Right hindlimb (tissue), 1 donor: Measurements from ENCODE around the gene RAB39B.
"Not testable (repeated sequence)": the region's sequence is repeated elsewhere in the genome, so short reads cannot be mapped to it uniquely, and the experiment has no call there.

Source experiments
- DNase-seq: peaks from one replicate; pipeline ENCODE4 v3.0.0-alpha.2; 2018

RAB39B gene

GRCh38 chrX:155263854-155264628 is at the start of gene RAB39B:
Gene RAB39B (minus strand): TSS chrX:155264491. CDS start chrX:155264288, 203 bp downstream.
- peak; percentile 45 for DNase-seq

GRCh38 chrX:155313766-155314165 is 49.5 kb upstream of the RAB39B start:
- DNase-seq = no peak

DNA sequence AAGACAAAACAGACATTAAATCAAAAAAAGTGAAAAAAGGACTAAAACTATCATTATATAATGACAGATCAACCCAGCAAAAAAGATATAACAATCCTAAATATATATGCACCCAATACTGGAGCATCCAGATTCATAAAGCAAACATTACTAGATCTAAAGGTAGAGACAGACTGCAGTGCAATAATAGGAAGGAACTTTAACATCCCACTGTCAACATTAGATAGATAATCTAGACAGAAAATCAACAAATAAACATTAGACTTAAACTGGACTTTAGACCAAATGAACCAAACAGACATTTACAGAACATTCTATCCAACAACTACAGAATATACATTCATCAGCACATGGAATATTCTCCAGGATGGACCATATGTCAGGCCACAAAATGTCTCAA is 29.5 kb upstream of the RAB39B start:
- no peak for DNase-seq

DNA sequence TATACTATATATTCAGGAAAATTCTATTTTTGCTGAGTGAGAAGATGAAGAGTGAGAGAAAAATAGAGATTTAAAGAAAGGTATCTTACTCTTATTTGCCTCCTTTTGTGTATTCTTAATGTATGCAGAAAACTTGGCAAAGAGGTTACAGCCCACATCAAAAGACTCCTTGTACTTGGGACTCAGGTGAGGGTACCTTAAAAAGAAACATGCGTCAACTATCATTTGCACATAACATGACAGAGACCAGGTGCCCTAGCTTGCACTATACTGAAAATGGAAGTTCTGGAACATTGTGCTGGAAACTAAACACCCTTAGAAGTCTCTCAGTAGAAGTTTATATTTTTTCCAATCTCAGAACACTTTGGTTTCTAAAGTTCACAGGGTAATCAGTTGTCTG is 15.6 kb upstream of the RAB39B start:
- no peak for DNase-seq

GRCh38 chrX:155270969-155271368 is 6.7 kb upstream of the RAB39B start:
- no peak for DNase-seq

DNA sequence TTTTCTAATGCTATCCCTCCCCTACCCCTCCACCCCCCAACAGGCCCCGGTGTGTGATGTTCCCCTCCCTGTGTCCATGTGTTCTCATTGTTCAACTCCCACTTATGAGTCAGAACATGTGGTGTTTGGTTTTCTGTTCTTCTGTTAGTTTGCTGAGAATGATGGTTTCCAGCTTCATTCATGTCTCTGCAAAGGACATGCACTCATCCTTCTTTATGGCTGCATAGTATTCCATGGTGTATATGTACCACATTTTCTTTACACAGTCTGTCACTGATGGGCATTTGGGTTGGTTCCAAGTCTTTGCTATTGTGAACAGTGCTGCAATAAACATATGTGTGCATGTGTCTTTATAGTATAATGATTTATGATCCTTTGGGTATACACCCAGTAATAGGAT is 3.7 kb upstream of the RAB39B start:
- DNase-seq = not testable (repeated sequence)

GRCh38 chrX:155266439-155266838 is 2.1 kb upstream of the RAB39B start:
- no peak for DNase-seq

DNA sequence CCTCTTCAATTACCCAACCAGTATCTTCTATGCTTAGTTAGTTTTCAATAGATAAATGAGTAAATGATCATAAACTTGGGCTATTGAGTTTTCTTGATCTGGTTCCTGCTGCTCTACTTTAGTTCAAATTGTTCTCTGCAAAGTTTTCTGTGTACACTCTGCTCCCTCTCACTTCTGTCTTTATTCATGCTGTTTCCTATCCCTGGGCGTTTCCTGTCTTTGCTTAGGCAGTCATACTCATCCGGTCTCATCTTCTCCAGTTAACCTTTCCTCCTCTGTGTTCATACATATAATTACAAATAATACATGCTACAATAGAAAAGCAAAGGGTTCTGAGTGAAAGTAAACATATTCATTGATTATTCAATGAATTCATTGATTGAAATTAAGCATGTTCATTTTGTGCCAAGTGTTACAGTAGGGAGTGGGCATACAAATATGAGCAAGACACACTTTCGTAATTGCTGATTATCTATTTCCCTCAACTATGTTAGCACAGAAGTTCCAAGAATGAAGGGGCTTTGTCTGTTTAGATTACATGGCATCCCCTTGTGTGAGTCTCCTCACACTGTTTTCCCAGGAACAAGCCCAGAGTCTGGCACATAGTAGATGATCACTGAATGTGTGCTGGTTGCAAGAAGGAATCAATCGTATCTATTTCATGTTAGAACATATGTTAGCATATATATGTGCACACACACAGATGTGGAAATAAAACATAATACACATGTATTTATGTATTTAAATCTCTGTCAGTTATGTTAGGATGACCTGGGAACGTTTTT is 1.1 kb downstream of the RAB39B start:
- DNase-seq = no peak

DNA sequence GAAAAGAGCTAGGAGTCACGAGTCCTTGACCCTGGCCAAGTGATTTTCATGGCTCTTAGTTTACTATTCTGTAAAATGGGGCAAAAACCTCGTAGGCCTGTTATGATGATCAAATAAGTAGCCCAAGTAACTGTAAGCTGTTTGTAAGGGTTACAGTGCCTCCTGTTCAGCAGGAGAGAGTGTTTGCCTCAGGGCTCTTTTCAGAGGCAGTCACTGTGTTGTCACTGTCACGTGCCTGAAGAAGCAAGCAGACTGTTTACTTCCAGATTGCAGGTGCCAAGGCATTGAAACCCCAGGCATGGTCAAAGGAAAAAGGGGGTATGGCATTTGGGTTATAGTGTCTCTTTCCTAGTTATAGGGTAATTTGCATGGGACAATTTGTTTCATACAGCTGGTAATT is 4.5 kb downstream of the RAB39B start:
- DNase-seq = no peak

DNA sequence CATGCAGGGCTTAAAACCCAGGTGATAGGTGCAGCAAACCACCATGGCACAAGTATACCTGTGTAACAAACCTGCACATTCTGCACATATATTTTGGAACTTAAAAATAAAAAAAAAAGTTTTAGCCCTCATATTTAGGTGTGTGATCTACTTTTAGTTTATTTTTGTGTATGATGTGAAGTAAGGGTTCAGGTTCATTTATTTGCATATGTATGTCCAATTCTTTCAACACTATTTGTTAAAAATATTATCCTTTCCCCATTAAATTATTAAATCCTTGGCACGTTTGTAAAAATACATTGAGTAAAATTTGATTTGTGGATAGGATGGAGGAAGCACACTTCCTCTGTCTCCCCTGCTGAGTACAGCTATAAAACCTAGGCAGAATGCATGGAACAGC is 12.9 kb downstream of the RAB39B start:
- DNase-seq = no peak

- no peak for DNase-seq
Measured at GRCh38 chrX:155247497-155247896, 16.8 kb downstream of the RAB39B start.

DNA sequence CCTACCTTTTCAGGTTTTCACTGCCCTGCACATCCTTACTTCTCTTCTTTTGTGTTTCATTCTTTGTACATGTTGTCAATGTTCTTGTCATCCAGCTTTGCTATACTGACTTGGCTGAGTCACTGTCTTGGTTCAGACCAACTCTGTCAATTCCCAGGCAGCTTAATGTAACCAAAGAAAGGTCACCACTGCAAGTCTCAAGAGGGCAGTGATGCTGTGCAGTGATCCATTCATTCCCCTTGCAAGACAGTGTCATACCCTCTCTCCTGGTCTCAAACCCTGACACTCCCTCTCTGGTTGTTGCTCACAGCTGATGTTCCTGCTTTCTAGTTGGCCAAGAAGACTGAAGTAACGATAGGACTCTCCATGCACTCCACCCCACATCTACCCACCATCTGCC is 17.5 kb downstream of the RAB39B start:
- DNase-seq = no peak

GRCh38 chrX:155242300-155242699 is 22.0 kb downstream of the RAB39B start:
- DNase-seq = no peak

- DNase-seq = no peak
Measured at GRCh38 chrX:155237719-155238118, 26.6 kb downstream of the RAB39B start.

DNA sequence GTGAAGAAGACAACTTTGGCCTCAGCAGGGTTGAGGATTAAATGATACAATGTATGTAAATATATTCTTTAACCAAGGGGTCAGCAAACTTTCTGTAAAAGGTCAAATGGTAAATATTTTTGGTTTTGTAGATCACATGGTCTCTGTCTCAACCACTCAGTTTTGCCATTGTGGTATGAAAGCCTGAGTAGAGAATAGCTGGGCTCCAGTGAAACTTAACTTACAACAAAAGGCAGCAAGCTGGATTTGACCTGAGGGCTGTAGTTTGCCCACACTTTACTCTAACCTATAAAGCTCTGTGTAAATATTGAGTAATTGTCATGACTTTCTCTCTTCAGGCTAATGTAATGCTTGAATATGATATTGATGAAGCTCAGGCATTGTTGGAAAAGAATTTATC is 28.4 kb downstream of the RAB39B start:
- no peak for DNase-seq

DNA sequence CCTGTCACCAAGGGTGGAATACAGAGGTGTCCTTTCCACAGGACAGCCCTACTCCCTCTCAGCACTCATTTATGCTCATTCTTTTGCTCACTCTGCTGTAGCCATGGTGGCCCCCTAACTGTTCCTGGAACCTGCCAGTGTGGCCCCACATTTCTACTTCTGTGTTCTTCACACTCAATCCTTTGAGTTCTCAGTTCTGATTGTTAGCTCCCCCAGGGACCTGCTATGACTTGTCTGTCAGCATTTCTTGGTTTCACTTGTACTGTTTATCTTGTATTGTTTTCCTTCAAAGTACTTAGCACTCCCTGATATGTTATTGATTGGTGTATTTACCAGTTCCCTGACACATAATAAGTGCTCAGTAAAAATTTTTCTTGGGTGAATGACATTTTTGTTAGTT is 33.1 kb downstream of the RAB39B start:
- DNase-seq = no peak

GRCh38 chrX:155225774-155226173 is 38.5 kb downstream of the RAB39B start:
- DNase-seq = no peak

DNA sequence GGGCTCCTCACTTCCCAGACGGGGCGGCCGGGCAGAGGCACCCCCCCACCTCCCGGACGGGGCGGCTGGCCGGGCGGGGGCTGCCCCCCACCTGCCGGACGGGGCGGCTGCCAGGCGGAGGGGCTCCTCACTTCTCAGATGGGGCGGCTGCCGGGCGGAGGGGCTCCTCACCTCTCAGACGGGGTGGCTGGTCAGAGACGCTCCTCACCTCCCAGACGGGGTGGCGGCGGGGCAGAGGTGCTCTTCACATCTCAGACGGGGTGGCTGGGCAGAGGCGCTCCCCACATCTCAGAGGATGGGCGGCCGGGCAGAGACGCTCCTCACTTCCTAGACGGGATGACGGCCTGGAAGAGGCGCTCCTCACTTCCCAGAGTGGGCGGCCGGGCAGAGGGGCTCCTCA is 40.5 kb downstream of the RAB39B start:
- not testable (repeated sequence) for DNase-seq

- DNase-seq = no peak
Measured at GRCh38 chrX:155221351-155221750, 42.9 kb downstream of the RAB39B start.

DNA sequence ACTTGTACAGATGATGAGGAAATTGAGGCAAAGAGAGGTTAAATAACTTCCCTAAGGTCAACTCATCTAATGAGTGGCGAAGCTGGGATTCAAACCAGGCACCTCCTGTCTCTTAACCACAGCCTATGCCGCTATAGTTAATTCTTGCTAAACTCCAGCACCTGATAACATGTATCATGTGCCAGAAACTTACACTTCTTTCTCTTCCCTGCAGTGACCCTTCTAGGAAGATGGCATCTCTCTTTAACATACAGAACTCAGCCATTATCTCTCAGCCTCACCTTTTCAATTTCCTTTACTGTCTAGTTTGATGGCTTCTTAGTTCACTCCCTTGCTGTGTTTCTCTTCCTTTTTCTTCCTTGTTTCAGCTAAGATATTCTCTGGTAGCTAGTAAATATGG is 45.5 kb downstream of the RAB39B start:
- DNase-seq = no peak

DNA sequence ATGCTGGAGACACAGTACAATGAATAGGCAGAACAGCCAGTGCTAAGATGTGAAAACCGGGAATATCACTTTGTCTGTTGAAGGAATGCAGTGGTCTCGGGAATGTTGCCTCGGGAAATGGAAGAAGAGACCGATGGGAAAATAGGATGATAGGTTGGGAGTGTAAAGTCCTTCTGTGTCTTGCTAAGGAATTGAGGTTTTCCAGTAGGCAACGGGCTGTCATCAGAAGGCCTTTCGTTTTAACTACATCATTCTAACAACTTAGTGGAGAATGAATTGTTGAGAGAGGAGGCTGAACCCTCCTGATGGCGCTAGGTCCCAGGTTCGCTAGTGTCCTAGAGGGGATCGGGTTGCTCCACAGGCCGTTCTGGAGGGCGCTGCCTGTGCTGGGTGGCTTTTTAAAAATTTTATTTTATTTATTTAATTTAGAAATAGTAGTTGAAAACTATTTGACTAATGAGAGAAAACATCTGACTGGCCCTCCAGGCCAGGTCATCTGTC is 47.3 kb downstream of the RAB39B start:
- no peak for DNase-seq

DNA sequence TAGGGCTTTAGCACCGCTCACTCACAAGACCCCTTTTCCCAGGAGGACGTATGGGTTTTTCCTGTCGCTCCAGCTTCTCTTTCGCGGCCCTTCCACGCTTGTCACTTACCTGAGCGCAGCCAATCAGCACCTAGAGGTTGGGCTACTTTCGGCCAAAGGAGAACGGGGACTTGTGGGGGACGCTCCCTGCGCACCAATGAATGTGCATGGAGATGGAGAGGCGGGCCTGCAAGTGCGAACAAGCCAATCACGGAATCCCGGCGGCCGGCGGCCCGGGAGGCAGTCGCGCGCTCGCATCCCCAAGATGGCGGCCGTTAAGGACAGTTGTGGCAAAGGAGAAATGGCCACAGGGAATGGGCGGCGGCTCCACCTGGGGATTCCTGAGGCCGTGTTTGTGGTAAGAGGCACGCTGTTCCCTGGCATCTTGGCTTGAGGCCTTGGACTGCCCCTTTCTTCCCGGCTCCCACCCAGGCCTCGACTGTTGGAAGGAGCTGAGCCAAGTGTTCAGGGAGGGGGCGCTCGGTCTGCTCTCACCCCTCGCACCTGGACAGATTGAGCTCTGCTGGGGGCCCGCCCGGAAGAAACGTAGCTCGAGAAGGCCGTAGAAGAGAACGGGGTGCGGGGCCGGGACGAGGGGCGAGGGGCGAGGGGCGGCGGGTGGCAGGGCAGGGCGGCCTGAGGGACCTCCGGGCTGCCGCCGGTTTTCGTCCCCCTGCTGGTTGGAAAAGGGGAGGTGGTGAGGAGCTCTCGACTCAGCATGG is 47.9 kb downstream of the RAB39B start, which contains the start of gene VBP1:
VBP1 (plus strand) TSS at position 282 of the 761 bp plus-strand sequence; CDS start at position 305, 23 bp downstream.
- peak; percentile 94 for DNase-seq
